C4-2B (cell line): Measurements from ENCODE around the gene CXCR6.

ENCODE experiments used
- CTCF ChIP-seq: fragments of 450-650 bp; conservative IDR thresholded peaks from 2 replicates; pipeline ENCODE4 v1.5.1; 2017; ENCODE audit warnings: mild to moderate bottlenecking
- ZFX ChIP-seq: fragments of 450-650 bp; IDR thresholded peaks from 2 replicates; pipeline ENCODE4 v1.6.1; 2017

- TF ChIP-seq CTCF (no peak), ZFX (no peak)
These were observed 17.0 kb downstream of the CXCR6 start for GRCh38 chr3:45960289-45960688.
